Measurements from ENCODE around the gene PRSS36. TPM values are rescaled to one million over a fixed set of nuclear protein-coding genes. Genes with fewer than 3 reads are reported as not detected.

PRSS36 gene
- total RNA-seq, 1 experiment from 2014 or later, result 0.66 TPM

GRCh38 chr16:31148896-31149295 lies 970 bp downstream of the PRSS36 start:
- Histone ChIP-seq H3K27me3 (ENCODE audit: insufficient read depth, low read length) (no peaks in the 10 kb centered on the region), H3K4ac (ENCODE audit: low read depth, low read length) (no peak overlapping the region), H4K91ac (ENCODE audit: insufficient read length, low read depth, low read length) (no peak overlapping the region), H2AK5ac (ENCODE audit: insufficient read length, low read length) (no peak overlapping the region), H4K5ac (ENCODE audit: insufficient read length, low read depth, low read length) (no peak overlapping the region), H3K18ac (ENCODE audit: insufficient read length, low read depth, low read length) (no peak overlapping the region), H2BK12ac (ENCODE audit: insufficient read length, low read depth, low read length) (no peak overlapping the region), H3K4me2 (ENCODE audit: insufficient read depth, insufficient read length, low read length) (peak overlapping the region; percentile 71), H3K56ac (ENCODE audit: insufficient read length, low read depth, low read length) (no peak overlapping the region), H2BK120ac (ENCODE audit: low read depth, low read length, poor library complexity, severe bottlenecking) (no peak overlapping the region), H3K4me1 (ENCODE audit: insufficient read depth, low read length) (no peaks in the 10 kb centered on the region; the same call in 1 of the 2 replicates), H2BK20ac (ENCODE audit: low read depth, low read length, poor library complexity, severe bottlenecking) (no peak overlapping the region), H3K9me3 (ENCODE audit: control insufficient read depth, low read depth, low read length) (no peaks in the 10 kb centered on the region), H2BK5ac (ENCODE audit: insufficient read length, low read length) (no peak overlapping the region), H3K14ac (ENCODE audit: insufficient read depth, low read length) (no peak overlapping the region), H3K79me1 (ENCODE audit: insufficient read depth, low read depth, low read length, poor library complexity, severe bottlenecking) (no peaks in the 10 kb centered on the region), H4K20me1 (ENCODE audit: control insufficient read depth, insufficient read depth, insufficient read length) (no peaks in the 10 kb centered on the region), H3K79me2 (ENCODE audit: insufficient read depth, low read length) (no peaks in the 10 kb centered on the region), H2AFZ (ENCODE audit: low read length) (no peak overlapping the region), H3T11ph (ENCODE audit: low read length) (no peak overlapping the region), H2BK15ac (ENCODE audit: low read depth, low read length) (no peak overlapping the region), H3K9ac (ENCODE audit: extremely low read depth, insufficient read length, low read length) (no peak overlapping the region), H4K8ac (replicated peaks; ENCODE audit: insufficient read length, low read depth, low read length) (no peak overlapping the region), H3K23ac (ENCODE audit: insufficient read length, low read depth, low read length) (no peak overlapping the region), H3K27ac (ENCODE audit: insufficient read length, low read depth, low read length) (no peak overlapping the region), H3K23me2 (ENCODE audit: insufficient read length, low read depth, low read length, poor library complexity, severe bottlenecking) (peaks cover 7% of the 10 kb centered on the region)
- DNase-seq, result no peak
- Mint-ChIP-seq H3K4me1 (peaks cover 15 to 38% of the 10 kb centered on the region in 2 experiments), H3K27ac (no peak overlapping the region), H3K27me3 (ENCODE audit: low read depth) (peaks cover 39% of the 10 kb centered on the region), H3K4me3 (peak overlapping the region; percentile 36 to 47; a peak in 4 of 5 replicates), H3K9me3 (no peaks in the 10 kb centered on the region; a peak in 1 of 5 replicates), H3K36me3 (ENCODE audit: insufficient read depth in 1 of 3, low read depth in 3 of 3) (no peaks in the 10 kb centered on the region)
- no peak for TF ChIP-seq CTCF (conservative IDR thresholded peaks at IDR 0.05)
- no CpG with 5 or more reads among the region's 25 CpGs for WGBS (ENCODE audit: extremely low coverage, insufficient read length, low lambda C conversion rate)

All from H9 (cell line).